Body of pancreas (tissue), 4 donors: ENCODE data around the gene MOGAT2. TPM values are rescaled to one million over a fixed set of nuclear protein-coding genes. Genes with fewer than 3 reads are reported as not detected.

ENCODE experiments used
- ATAC-seq: fragments of 150-250 bp; one replicate; pipeline ENCODE4 v1.9.1; 2016
- DNase-seq, 4 donors: peaks; one replicate each; pipeline ENCODE4 v3.0.0-alpha.2; 2019
- H3K27ac ChIP-seq, 4 donors: fragments of 200-600 bp; sonication (generic); 1 replicate in 3 of 4; 2 replicates in 1 of 4; pipeline versions ENCODE4 v1.5.1 to v1.6.1; 2016 to 2019; ENCODE audit warnings: mild to moderate bottlenecking in 1 of 4, mixed read lengths in 1 of 4, moderate library complexity in 1 of 4
- H3K27me3 ChIP-seq, 2 donors: fragments of 200-600 bp; sonication (generic); one replicate each; pipeline ENCODE4 v1.6.0; 2016; ENCODE audit warnings: mild to moderate bottlenecking in 1 of 2
- H3K36me3 ChIP-seq, 2 donors: fragments of 200-600 bp; sonication (generic); replicated peaks in 1 of 2; 2 replicates each; pipeline ENCODE4 v1.5.1; 2016; ENCODE audit warnings: low read depth in 2 of 2; ENCODE audit not compliant: insufficient read depth in 1 of 2
- H3K4me1 ChIP-seq: fragments of 200-600 bp; sonication (generic); one replicate; pipeline ENCODE4 v1.6.0; 2016
- H3K4me3 ChIP-seq, 2 donors: fragments of 200-600 bp; sonication (generic); 1 replicate in 1 of 2; 2 replicates in 1 of 2; pipeline ENCODE4 v1.5.1; 2016 to 2019
- H3K9me3 ChIP-seq, 3 donors: fragments of 200-600 bp; sonication (generic); 1 replicate in 2 of 3; 2 replicates in 1 of 3; pipeline ENCODE4 v1.5.1; 2016
- POLR2A ChIP-seq, 3 donors: fragments of 450-650 bp; IDR thresholded peaks; one replicate each; pipeline ENCODE4 v1.6.1; 2016; ENCODE audit warnings: antibody characterized with exemption in 3 of 3, mild to moderate bottlenecking in 2 of 3
- WGBS, 2 donors: methylation state at CpG; one replicate each; pipeline ENCODE4 v1.1.5; 2017; 5-methylcytosine and 5-hydroxymethylcytosine counted together
- intact Hi-C: fragments of 100-400 bp; cut with DNase I; formaldehyde crosslinking; loops from one replicate; pipeline ENCODE4 v1.15.1; 2023
- total RNA-seq, 2 donors: library from RNA; depleted of rRNA; stranded (reverse); fragments of >200 nt; gene quantifications; one replicate each; pipeline ENCODE4 v1.1.0, GENCODE V29; 2016
- TF ChIP-seq, protein P1 (sequence below), 7 experiments: fragments of 450-650 bp in 4 of 7; fragments of 200-600 bp in 3 of 7; sonication (generic) in 3 of 7; IDR thresholded peaks; one replicate each; pipeline ENCODE4 v1.5.1; 2016 to 2019; ENCODE audit warnings: antibody characterized with exemption in 7 of 7

Gene MOGAT2
- total RNA-seq, result not detected

DNA sequence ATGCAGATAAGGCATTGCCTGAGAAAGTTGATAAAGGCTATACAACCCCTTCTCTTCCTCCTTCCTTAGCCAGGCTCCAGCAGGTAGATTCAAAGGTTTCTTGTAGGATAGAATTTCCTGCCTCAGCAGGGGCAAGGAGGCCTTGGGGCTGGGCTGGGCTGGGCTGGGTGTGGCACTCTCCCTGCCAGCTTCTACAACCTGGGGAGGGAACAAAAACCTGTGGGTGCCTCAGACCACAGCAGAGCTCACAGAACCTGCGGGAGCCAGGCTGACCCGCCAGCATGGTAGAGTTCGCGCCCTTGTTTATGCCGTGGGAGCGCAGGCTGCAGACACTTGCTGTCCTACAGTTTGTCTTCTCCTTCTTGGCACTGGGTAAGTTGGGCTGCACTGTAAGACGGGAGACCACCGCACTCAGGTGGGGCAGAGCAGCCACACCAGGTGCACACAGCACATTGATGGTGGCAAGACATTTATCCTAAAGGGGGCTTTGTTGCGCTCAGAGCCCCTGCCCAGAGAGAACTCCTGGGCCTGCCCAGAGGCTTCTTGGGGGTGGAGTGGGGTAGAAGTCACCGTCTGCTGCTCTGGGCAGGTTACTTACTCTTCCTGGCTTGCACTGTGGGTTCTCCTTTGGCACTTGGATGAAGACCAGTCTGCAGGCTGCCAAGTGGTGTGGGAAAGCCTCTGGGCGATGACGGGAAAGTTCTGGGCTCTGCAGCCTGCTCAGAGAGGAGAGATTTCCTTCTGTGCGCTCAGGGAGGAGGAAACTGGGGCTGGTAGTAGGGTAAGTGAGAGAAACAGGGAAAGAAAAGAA is at the start of gene MOGAT2:
Gene MOGAT2, plus strand, starts transcription at position 231 of the 811 bp plus-strand sequence. Its CDS starts 51 bp downstream, at position 282.
- ATAC-seq, result no peak
- no peaks in the 10 kb centered on the region for H3K4me1 ChIP-seq
- 61 to 77% methylated on average over 8 to 13 of the region's 13 CpGs for WGBS, 2 donors
- no peak within 1 kb of the TSS for H3K4me3 ChIP-seq
- H3K27ac ChIP-seq, result no peak within 1 kb of the TSS
- H3K36me3 ChIP-seq, result no peaks in the 10 kb centered on the region
- TF ChIP-seq, protein P1, sequence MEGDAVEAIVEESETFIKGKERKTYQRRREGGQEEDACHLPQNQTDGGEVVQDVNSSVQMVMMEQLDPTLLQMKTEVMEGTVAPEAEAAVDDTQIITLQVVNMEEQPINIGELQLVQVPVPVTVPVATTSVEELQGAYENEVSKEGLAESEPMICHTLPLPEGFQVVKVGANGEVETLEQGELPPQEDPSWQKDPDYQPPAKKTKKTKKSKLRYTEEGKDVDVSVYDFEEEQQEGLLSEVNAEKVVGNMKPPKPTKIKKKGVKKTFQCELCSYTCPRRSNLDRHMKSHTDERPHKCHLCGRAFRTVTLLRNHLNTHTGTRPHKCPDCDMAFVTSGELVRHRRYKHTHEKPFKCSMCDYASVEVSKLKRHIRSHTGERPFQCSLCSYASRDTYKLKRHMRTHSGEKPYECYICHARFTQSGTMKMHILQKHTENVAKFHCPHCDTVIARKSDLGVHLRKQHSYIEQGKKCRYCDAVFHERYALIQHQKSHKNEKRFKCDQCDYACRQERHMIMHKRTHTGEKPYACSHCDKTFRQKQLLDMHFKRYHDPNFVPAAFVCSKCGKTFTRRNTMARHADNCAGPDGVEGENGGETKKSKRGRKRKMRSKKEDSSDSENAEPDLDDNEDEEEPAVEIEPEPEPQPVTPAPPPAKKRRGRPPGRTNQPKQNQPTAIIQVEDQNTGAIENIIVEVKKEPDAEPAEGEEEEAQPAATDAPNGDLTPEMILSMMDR (IDR thresholded peaks at IDR 0.05), result no peak
- TF ChIP-seq POLR2A (IDR thresholded peaks at IDR 0.05), result no peak
- H3K27me3 ChIP-seq, result no peaks in the 10 kb centered on the region
- no peaks in the 10 kb centered on the region for H3K9me3 ChIP-seq
- no peak for DNase-seq
- intact Hi-C loops, result no loop called here

DNA sequence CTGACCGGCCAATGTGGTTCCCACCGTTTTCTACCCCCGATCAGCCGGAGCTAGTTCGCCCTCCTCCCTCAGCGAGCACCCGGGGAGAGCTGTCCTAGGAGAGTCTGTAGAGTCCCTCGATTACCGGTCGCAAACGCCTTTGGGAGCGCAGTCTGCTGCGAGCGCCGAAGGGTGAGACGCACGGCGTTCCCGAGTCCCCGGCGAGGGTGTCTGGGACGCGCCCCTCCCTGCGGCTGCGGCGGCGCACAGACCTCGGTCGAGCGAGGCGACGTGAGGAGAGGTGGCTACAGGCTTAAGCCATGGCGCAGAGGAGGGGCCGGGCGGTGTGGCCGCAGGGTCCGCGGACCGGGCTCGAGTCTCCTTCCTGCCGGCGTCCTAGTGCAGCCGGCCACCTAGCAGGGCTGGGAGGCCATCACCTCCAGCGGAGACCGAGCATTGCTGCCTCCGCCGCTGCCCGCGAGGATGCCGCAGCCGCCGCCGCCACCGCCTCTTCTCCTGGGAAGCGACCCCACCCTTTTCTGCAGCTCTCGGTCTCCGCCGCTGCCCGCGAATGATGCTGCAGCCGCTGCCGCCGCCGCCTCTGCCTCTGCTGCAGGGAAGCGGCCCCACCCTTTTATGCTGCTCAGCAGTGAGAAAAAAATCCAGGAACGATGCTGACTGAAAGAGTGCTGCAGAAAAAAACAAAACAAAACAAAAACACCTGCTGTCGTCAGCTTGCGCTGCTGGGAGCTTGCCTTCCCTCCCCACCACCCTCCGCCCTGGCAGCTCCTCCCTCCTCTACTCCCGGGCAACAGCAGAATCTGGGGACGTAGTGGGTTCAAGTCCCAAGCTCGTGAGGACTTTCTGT is 49.0 kb upstream of the MOGAT2 start, which contains the start of gene MAP6:
Gene MAP6, minus strand, starts transcription at position 588 of the 847 bp plus-strand sequence. CDS start 669 bp downstream, outside the sequence.
- ATAC-seq, result peak; percentile 16
- peak within 1 kb of the TSS in 2 of 4 donors; percentile 22 to 32 for H3K27ac ChIP-seq
- no peak for TF ChIP-seq POLR2A (IDR thresholded peaks at IDR 0.05)
- TF ChIP-seq, protein P1 (IDR thresholded peaks at IDR 0.05), result no peak
- 4 to 23% methylated on average over 15 to 72 of the region's 72 CpGs for WGBS, 2 donors
- H3K36me3 ChIP-seq, result no peaks in the 10 kb centered on the region
- intact Hi-C loops, result no loop called here
- peaks cover 19% of the 10 kb centered on the region for H3K4me1 ChIP-seq
- H3K9me3 ChIP-seq, result no peaks in the 10 kb centered on the region
- no peak within 1 kb of the TSS for H3K4me3 ChIP-seq
- H3K27me3 ChIP-seq, result peaks cover 0 to 11% of the 10 kb centered on the region in 2 donors
- peak in 1 of 4 donors; percentile 9 for DNase-seq

DNA sequence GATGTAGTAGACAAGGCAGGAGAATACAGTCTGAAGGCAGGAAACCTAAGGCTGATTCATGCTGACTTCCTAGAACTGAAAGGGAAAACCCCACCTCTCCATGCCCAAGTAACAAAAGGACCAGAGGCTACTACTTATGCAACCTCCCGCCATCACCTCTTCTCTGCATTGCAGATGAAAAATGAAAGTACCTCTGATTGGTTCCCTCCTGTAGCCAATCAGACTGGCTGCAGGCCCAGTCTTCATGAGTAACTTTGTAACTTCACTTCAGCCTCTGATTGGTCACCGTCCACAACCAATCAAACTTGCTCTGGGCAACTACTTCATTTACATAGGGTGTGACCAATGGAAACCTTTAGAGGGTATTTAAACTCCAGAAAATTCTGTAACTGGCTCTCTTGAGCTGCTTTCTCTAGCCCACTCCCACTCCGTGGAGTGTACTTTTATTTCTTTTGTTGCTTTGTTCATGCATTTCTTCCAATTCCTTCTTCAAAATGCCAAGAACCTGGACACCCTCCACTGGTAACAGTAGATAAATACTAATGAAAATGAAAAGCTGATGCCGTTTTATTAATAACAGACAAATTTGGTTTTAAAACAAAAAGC is 43.6 kb upstream of the MOGAT2 start:
- TF ChIP-seq, protein P1 (IDR thresholded peaks at IDR 0.05), result no peak
- no peak for TF ChIP-seq POLR2A (IDR thresholded peaks at IDR 0.05)
- H3K4me1 ChIP-seq, result peaks cover under 1% of the 10 kb centered on the region
- intact Hi-C loops, result no loop called here
- WGBS, 2 donors, result 79 to 90% methylated on average over 4 of the region's 4 CpGs
- H3K27ac ChIP-seq, result no peak overlapping the region
- peaks cover 0 to 5% (median 0%) of the 10 kb centered on the region in 3 donors for H3K9me3 ChIP-seq
- no peaks in the 10 kb centered on the region for H3K36me3 ChIP-seq
- no peak for ATAC-seq
- DNase-seq, result no peak
- peaks cover 0 to 6% of the 10 kb centered on the region in 2 donors for H3K27me3 ChIP-seq
- no peak overlapping the region for H3K4me3 ChIP-seq

DNA sequence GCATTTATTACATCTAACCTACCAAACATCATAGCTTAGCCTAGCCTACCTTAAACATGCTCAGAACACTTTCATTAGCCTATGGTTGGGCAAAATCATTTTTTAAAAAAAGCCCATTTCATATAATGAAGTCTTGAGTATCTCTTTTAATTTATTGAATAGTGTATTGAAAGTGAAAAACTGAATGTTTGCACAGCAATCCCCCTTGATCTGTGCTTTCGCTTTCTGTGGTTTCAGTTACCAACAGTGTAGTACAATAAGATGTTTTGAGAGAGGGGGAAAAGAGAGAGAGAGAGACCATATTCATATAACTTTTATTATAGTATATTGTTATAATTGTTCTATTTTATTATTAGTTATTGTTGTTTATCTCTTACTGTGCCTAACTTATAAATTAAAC is 40.4 kb upstream of the MOGAT2 start:
- no peak for DNase-seq
- no peaks in the 10 kb centered on the region for H3K27me3 ChIP-seq
- H3K36me3 ChIP-seq, result no peaks in the 10 kb centered on the region
- no peak for ATAC-seq
- H3K4me1 ChIP-seq, result no peaks in the 10 kb centered on the region
- intact Hi-C loops, result no loop called here
- H3K9me3 ChIP-seq, result peaks cover 0 to 5% (median 0%) of the 10 kb centered on the region in 3 donors
- WGBS, 2 donors, result 72 to 92% methylated on average over 1 of the region's 1 CpG
- H3K27ac ChIP-seq, result no peak overlapping the region
- no peak for TF ChIP-seq POLR2A (IDR thresholded peaks at IDR 0.05)
- TF ChIP-seq, protein P1 (IDR thresholded peaks at IDR 0.05), result no peak
- H3K4me3 ChIP-seq, result no peak overlapping the region
